ENCODE results near the gene TBXA2R.

TBXA2R gene

GRCh38 chr19:3551792-3552095 is 54.9 kb downstream of the TBXA2R start:
- no peak overlapping the region for H2AFZ ChIP-seq (ENCODE audit: low read length)
- H3K27me3 ChIP-seq (replicated peaks; ENCODE audit: insufficient read depth, low read length), result no peaks in the 10 kb centered on the region
- H3K4me2 ChIP-seq (ENCODE audit: low read depth, low read length), result no peak overlapping the region
- peaks cover 24% of the 10 kb centered on the region for H3K79me2 ChIP-seq (ENCODE audit: low read length)
- H3K36me3 ChIP-seq (replicated peaks; ENCODE audit: insufficient read depth, low read length), result no peaks in the 10 kb centered on the region
- H3K4me1 ChIP-seq (ENCODE audit: low read length), result peaks cover 15% of the 10 kb centered on the region; the same call in 1 of the 2 replicates
- TF ChIP-seq CTCF (IDR thresholded peaks at IDR 0.05; ENCODE audit: low read length), result no peak
- TF ChIP-seq EZH2 (optimal IDR thresholded peaks at IDR 0.05; ENCODE audit: low read depth, low read length), result no peak
- TF ChIP-seq EZH2phosphoT487 (IDR thresholded peaks at IDR 0.05; ENCODE audit: low read length), result no peak
- no peaks in the 10 kb centered on the region for H3K9me3 ChIP-seq (replicated peaks; ENCODE audit: insufficient read depth, low read length)
- no peak overlapping the region for H3K9ac ChIP-seq (ENCODE audit: low read length)
- no peaks in the 10 kb centered on the region for H3F3A ChIP-seq (ENCODE audit: insufficient read depth, low read length)
- no peak overlapping the region for H3K4me3 ChIP-seq (ENCODE audit: low read length)
- no peaks in the 10 kb centered on the region for H3K9me2 ChIP-seq (replicated peaks; ENCODE audit: insufficient read depth, low read length)
- no peak overlapping the region for H3K27ac ChIP-seq (ENCODE audit: low read length)
- no peaks in the 10 kb centered on the region for H4K20me1 ChIP-seq (ENCODE audit: insufficient read depth, low read length)
- DNase-seq, result peak; percentile 4

- no peak overlapping the region for H3K4me2 ChIP-seq (ENCODE audit: low read depth, low read length)
- peaks cover 19% of the 10 kb centered on the region for H3K79me2 ChIP-seq (ENCODE audit: low read length)
- H2AFZ ChIP-seq (ENCODE audit: low read length), result no peak overlapping the region
- H3K9ac ChIP-seq (ENCODE audit: low read length), result no peak overlapping the region
- no peak overlapping the region for H3K4me3 ChIP-seq (ENCODE audit: low read length)
- H3K27ac ChIP-seq (ENCODE audit: low read length), result no peak overlapping the region
- no peak for DNase-seq
- H3K9me3 ChIP-seq (replicated peaks; ENCODE audit: insufficient read depth, low read length), result no peaks in the 10 kb centered on the region
- no peaks in the 10 kb centered on the region for H4K20me1 ChIP-seq (ENCODE audit: insufficient read depth, low read length)
- TF ChIP-seq EZH2phosphoT487 (IDR thresholded peaks at IDR 0.05; ENCODE audit: low read length) (no peak), CTCF (IDR thresholded peaks at IDR 0.05; ENCODE audit: low read length) (no peak), EZH2 (optimal IDR thresholded peaks at IDR 0.05; ENCODE audit: low read depth, low read length) (no peak)
- no peaks in the 10 kb centered on the region for H3K27me3 ChIP-seq (replicated peaks; ENCODE audit: insufficient read depth, low read length)
- H3K9me2 ChIP-seq (replicated peaks; ENCODE audit: insufficient read depth, low read length), result no peaks in the 10 kb centered on the region
- peaks cover 10% of the 10 kb centered on the region; the same call in 1 of the 2 replicates for H3K4me1 ChIP-seq (ENCODE audit: low read length)
- H3K36me3 ChIP-seq (replicated peaks; ENCODE audit: insufficient read depth, low read length), result no peaks in the 10 kb centered on the region
- H3F3A ChIP-seq (ENCODE audit: insufficient read depth, low read length), result no peaks in the 10 kb centered on the region
Observed at GRCh38 chr19:3550947-3551791, 55.5 kb downstream of the TBXA2R start.

- H3K4me2 ChIP-seq (ENCODE audit: low read depth, low read length), result no peak overlapping the region
- no peaks in the 10 kb centered on the region for H3K27me3 ChIP-seq (replicated peaks; ENCODE audit: insufficient read depth, low read length)
- H3K9me3 ChIP-seq (replicated peaks; ENCODE audit: insufficient read depth, low read length), result no peaks in the 10 kb centered on the region
- no peaks in the 10 kb centered on the region for H4K20me1 ChIP-seq (ENCODE audit: insufficient read depth, low read length)
- no peak for DNase-seq
- TF ChIP-seq CTCF (IDR thresholded peaks at IDR 0.05; ENCODE audit: low read length), result no peak
- TF ChIP-seq EZH2 (optimal IDR thresholded peaks at IDR 0.05; ENCODE audit: low read depth, low read length), result no peak
- no peak for TF ChIP-seq EZH2phosphoT487 (IDR thresholded peaks at IDR 0.05; ENCODE audit: low read length)
- H3K27ac ChIP-seq (ENCODE audit: low read length), result no peak overlapping the region
- H3K4me3 ChIP-seq (ENCODE audit: low read length), result no peak overlapping the region
- no peak overlapping the region for H3K9ac ChIP-seq (ENCODE audit: low read length)
- no peaks in the 10 kb centered on the region for H3K36me3 ChIP-seq (replicated peaks; ENCODE audit: insufficient read depth, low read length)
- H2AFZ ChIP-seq (ENCODE audit: low read length), result no peak overlapping the region
- peaks cover 7% of the 10 kb centered on the region; the same call in 1 of the 2 replicates for H3K4me1 ChIP-seq (ENCODE audit: low read length)
- no peaks in the 10 kb centered on the region for H3K9me2 ChIP-seq (replicated peaks; ENCODE audit: insufficient read depth, low read length)
- peaks cover 8% of the 10 kb centered on the region for H3K79me2 ChIP-seq (ENCODE audit: low read length)
- H3F3A ChIP-seq (ENCODE audit: insufficient read depth, low read length), result no peaks in the 10 kb centered on the region; the same call in 1 of the 2 replicates
Observed at GRCh38 chr19:3549816-3550215, 56.9 kb downstream of the TBXA2R start.
